Stimulated activated naive CD4-positive, alpha-beta T cell (primary cell): ENCODE data around the gene SF3A1.

Source experiments
- DNase-seq, 6 experiments: peaks; one replicate each; lab custom pipeline; 2025; lab: John Stamatoyannopoulos, UW

Gene SF3A1

DNA sequence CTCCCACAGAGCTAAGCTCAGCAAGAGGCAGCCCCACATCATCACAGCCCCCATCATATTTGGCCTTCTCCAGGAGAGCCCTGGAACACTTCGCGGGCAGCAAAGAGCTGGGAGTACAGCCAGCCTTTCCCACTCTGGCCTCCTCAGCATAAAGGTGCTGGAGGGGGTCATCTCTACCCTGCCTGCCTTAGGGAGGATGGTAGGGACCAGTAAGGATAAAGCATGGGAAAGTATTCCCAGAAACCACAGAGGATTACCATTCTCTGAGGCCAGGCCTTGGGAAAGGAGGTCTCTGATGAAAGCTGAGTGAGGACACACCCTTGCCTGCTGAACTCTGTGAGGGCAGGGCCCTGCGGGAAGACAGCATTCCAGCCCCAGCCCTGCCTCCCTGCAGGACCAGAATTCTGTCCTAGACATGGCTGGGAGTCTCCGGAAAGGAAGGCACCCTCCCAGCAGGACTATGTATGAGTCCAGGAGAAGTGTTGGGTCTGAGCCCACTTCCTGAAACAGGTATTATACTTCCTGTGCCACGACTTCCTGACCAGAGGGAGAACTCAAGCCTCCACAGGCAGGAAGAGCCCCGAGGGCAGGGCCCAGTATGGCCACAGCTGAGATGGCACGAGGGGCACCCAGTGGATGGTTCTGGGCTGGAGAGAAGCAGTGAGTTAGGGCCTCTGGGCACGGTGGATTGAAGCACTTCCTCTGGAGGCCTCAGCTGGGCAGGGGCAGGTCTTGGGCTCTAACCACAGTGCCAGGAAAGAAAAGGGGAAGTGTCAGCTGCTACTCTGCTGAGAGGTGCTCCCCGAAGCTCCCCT is 54.5 kb downstream of the SF3A1 start:
- no peak for DNase-seq

DNA sequence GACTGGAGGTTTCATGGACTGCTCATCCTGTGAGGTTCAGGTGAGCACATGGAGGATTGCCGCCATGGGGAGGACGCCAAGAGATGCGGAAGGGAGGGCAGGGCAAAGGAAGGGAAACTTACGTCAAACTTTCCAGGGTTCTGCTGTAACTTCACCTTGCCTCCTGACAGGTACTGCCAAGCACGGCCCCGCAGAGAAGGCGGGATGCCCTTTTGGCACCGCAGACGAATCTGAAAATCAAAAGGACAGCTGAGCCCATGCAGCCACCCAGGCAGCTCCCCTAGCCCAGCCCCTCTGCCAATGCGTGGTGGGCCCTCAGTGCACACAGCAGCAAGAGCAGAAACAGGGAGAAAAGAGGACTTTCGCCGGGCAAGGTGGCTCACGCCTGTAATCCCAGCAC is 57.4 kb downstream of the SF3A1 start:
- DNase-seq = no peak

- DNase-seq = no peak
Observed at GRCh38 chr22:30297991-30298701, 58.5 kb downstream of the SF3A1 start.

DNA sequence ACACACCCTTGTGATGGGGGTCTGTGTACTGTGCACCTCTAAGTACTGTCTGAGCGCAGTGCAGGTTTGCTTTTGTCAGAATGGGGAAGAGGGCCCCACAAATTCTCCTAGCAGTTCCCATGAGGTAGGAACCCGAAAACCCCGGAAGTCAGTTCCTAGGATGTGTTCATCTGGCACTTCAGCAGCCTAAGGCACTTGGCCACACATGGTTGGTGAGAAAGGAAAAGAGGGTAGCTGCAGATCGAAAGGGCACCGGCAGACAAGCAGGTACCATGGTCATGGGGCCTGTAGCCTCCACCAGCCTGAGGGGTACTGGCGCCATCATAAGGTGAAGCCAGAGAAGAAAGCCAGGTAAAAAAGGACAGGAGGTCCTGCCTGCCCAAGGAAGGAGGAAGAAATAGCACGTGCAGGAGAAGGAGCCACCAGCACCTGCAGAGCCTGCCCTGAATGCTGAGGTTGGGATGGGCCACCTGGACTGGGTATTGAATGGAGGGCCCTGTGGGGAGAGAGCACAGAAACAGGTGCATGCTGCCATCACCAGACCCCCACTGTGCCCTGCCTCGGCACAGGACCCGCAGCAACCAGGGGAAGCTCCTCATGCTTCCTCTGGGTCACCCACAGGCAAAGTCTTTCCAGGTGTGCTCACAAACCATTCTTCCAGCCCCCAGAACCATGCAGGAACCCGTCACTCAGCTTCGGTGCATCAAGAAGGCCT is 59.3 kb downstream of the SF3A1 start:
- DNase-seq = no peak

DNA sequence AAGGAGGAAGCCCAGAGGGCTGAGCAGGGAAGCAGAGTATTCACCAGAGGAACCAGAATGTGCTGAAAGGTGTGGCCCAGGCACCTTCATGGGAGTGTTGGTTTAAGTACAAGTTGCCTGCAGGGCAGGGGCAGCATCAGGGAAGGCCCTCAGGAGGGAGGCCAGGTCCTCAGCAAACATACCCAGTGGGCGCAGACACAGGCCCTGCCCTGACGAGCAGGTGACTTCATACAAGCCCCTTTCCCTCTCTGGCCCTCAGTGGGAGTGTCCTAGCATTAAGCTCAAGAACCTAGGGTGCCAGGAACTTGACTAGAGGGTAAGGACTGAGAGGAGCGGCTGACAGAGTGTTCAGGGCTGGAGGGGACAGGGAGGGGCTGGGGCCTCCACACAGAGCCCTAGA is 59.9 kb downstream of the SF3A1 start:
- peak in 1 of 6 experiments; percentile 24 for DNase-seq

DNA sequence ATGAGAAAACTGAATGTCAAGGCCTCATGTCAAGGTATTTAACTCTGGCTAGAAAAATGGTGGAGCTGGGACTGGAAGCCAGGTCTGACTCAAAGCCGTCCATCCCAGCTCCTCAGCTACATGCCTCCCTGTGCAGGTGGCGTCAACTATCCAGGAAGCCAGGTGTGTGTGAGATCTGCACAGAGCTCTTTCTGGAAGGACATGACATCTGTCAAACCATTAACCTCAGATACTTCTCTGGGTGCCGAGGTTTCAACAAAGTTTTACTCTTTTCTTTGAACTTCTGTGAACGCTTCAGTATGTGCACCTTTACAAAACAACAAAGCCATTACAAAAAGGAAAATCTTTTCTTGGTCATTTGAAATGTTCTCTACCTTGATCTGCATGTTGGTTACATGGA is 60.4 kb downstream of the SF3A1 start:
- DNase-seq = peak in 3 of 6 experiments; percentile 44 to 60 (median 58)

GRCh38 chr22:30295576-30295975 is 61.1 kb downstream of the SF3A1 start:
- no peak for DNase-seq

DNA sequence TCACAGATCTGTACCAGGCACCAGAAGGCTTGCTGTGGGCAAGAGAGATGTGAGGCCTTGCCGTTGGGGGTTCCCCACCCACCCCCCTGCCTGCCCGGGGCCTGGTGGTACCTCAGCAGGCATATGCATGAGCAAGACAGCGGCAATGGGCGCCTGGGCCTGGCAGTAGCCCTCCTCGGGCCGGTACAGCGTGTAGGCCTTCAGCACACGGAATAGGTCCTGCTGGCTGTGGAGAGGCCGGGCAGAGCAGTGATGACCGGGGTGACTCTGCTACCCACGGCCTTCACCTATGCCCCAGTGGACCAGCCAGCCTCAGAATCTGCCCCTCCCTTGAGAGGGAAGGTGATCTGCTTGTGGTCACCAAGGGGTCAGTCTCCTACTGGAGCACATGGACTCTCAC is 61.9 kb downstream of the SF3A1 start:
- no peak for DNase-seq

- no peak for DNase-seq
Observed at GRCh38 chr22:30294066-30294465, 62.6 kb downstream of the SF3A1 start.

- no peak for DNase-seq
Observed at GRCh38 chr22:30293026-30293425, 63.7 kb downstream of the SF3A1 start.

DNA sequence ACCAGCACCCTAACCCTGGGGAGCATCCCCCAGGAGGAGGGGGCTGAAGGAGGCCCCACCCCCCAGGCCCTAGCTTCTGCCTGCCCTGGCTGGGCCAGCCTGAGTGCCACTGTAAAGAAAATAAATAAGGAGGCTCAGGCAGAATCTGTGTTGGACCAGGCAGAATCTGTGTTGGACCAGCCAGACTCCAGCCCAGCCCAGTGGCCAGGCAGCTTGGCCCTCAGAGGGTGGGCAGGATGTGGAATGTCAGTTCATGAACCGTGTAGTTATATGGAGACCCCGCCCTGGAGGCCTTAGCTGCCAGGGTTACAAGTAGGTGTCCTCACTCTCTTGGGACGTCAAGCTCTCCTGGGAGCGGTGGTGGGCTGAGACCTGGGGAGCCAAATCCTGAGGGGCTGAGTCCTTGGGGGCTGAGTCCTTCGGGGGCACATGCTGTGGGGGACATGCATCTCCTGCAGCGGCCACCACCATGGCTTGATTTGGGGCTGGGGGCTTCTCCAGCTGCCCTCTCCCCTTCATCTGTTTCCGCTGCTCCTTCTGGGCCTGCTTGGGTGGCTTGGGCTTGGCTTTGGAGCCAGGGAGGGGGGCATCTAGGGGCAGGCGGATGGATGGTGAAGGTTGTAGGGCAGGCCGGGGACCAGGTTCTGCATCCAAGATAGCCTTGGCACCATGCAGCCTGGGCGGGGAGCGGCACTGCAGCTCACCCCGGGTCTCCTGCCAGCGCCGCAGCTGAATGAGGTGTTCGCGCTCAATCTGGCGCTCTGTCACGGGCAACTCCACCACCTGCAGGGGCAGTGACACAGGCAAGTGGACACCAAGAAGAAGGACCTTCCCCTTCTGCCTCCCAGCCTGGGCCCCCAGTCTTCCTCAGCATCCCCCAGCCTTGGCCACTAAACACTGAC is 64.4 kb downstream of the SF3A1 start:
- DNase-seq = no peak

GRCh38 chr22:30291058-30291892 is 65.4 kb downstream of the SF3A1 start:
- no peak for DNase-seq

- DNase-seq = peak in 1 of 6 experiments; percentile 31
Observed at GRCh38 chr22:30290342-30291057, 66.2 kb downstream of the SF3A1 start.

GRCh38 chr22:30289980-30290313 is 66.7 kb downstream of the SF3A1 start:
- DNase-seq = peak in 1 of 6 experiments; percentile 64

GRCh38 chr22:30289141-30289979 is 67.3 kb downstream of the SF3A1 start, which contains the start of gene CASTOR1:
CASTOR1 (minus strand) TSS chr22:30289505; CDS start chr22:30289497, 8 bp downstream.
- peak; percentile 70 to 89 (median 86) for DNase-seq

- peak in 2 of 6 experiments; percentile 42 to 65 for DNase-seq
Observed at GRCh38 chr22:30288419-30289140, 68.1 kb downstream of the SF3A1 start.

GRCh38 chr22:30287648-30288418 is 68.9 kb downstream of the SF3A1 start:
- peak; percentile 81 to 92 (median 83) for DNase-seq
